GM23338 (cell line): ENCODE data around the gene RTF1. TPM values are rescaled to one million over a fixed set of nuclear protein-coding genes. Genes with fewer than 3 reads are reported as not detected.

ENCODE experiments used
- ATAC-seq: fragments of 200-7000 bp; cut with Tn5 transposase; 3 replicates; pipeline ENCODE4 v1.9.1; 2020
- DNase-seq: peaks from one replicate; pipeline ENCODE4 v3.0.0-alpha.2; 2015; ENCODE audit warnings: low spot score
- H2AFZ ChIP-seq: fragments of 200-600 bp; sonication (generic); 2 replicates; pipeline ENCODE4 v1.8.0; 2016; ENCODE audit warnings: antibody characterized with exemption, mild to moderate bottlenecking, moderate library complexity
- H3F3A ChIP-seq: fragments of 200-600 bp; sonication (generic); replicated peaks from 2 replicates; pipeline ENCODE4 v1.8.0; 2017; ENCODE audit warnings: antibody characterized with exemption, mixed run types, low read depth
- H3K27ac ChIP-seq: fragments of 200-600 bp; sonication (generic); 2 replicates; pipeline ENCODE4 v1.6.1; 2016; ENCODE audit warnings: low read depth
- H3K27me3 ChIP-seq: fragments of 200-600 bp; sonication (generic); 2 replicates; pipeline ENCODE4 v1.8.0; 2016; ENCODE audit warnings: mild to moderate bottlenecking, mixed run types, moderate library complexity; ENCODE audit not compliant: insufficient read depth
- H3K36me3 ChIP-seq: fragments of 200-600 bp; sonication (generic); 2 replicates; pipeline ENCODE4 v1.8.0; 2016; ENCODE audit warnings: mild to moderate bottlenecking; ENCODE audit not compliant: insufficient read depth
- H3K4me1 ChIP-seq: fragments of 200-600 bp; sonication (generic); 2 replicates; pipeline ENCODE4 v1.8.0; 2016; ENCODE audit warnings: mild to moderate bottlenecking, moderate library complexity; ENCODE audit not compliant: insufficient read depth
- H3K4me2 ChIP-seq: fragments of 200-600 bp; sonication (generic); 2 replicates; pipeline ENCODE4 v1.7.1; 2017; ENCODE audit warnings: mixed run types
- H3K4me3 ChIP-seq: fragments of 200-600 bp; sonication (generic); 2 replicates; pipeline ENCODE4 v1.6.1; 2016; ENCODE audit warnings: mixed run types
- H3K79me2 ChIP-seq: fragments of 200-600 bp; sonication (generic); replicated peaks from 2 replicates; pipeline ENCODE4 v1.8.0; 2017; ENCODE audit warnings: mild to moderate bottlenecking; ENCODE audit not compliant: insufficient read depth
- H3K9me2 ChIP-seq: fragments of 200-600 bp; sonication (generic); 2 replicates; pipeline ENCODE4 v1.8.0; 2017; ENCODE audit not compliant: insufficient read depth
- H4K20me1 ChIP-seq: fragments of 200-600 bp; sonication (generic); replicated peaks from 2 replicates; pipeline ENCODE4 v1.8.0; 2017; ENCODE audit warnings: mild to moderate bottlenecking; ENCODE audit not compliant: insufficient read depth
- H3K27ac Mint-ChIP-seq: 2 replicates; pipeline ENCODE4 v1.8.0; 2020; ENCODE audit warnings: inconsistent platforms, mild to moderate bottlenecking, moderate library complexity, mixed read lengths
- H3K27me3 Mint-ChIP-seq: 3 replicates; pipeline ENCODE4 v1.8.0; 2022; ENCODE audit warnings: low read depth, mild to moderate bottlenecking, moderate library complexity, mixed read lengths, inconsistent platforms; ENCODE audit not compliant: insufficient read depth, poor library complexity
- H3K36me3 Mint-ChIP-seq: 3 replicates; pipeline ENCODE4 v1.8.0; 2021; ENCODE audit warnings: low read depth, mild to moderate bottlenecking, inconsistent platforms, moderate library complexity, mixed read lengths
- H3K4me1 Mint-ChIP-seq: 3 replicates; pipeline ENCODE4 v1.8.0; 2020; ENCODE audit warnings: mild to moderate bottlenecking, inconsistent platforms, mixed read lengths
- H3K4me3 Mint-ChIP-seq: 3 replicates; pipeline ENCODE4 v1.8.0; 2021; ENCODE audit warnings: moderate library complexity, mild to moderate bottlenecking, inconsistent platforms, mixed read lengths
- H3K9me3 Mint-ChIP-seq: 3 replicates; pipeline ENCODE4 v1.8.0; 2020; ENCODE audit warnings: moderate library complexity, mild to moderate bottlenecking, inconsistent platforms, mixed read lengths
- CREB1 ChIP-seq: fragments of 250-450 bp; sonication (Bioruptor Pico); IDR thresholded peaks from 2 replicates; pipeline ENCODE4 v1.5.0; 2020; ENCODE audit warnings: low read depth, mild to moderate bottlenecking, moderate library complexity
- EZH2phosphoT487 ChIP-seq: fragments of 200-600 bp; sonication (generic); IDR thresholded peaks from one replicate; pipeline ENCODE4 v1.8.1; 2018; ENCODE audit warnings: antibody characterized with exemption; ENCODE audit not compliant: unreplicated experiment
- POLR2AphosphoS5 ChIP-seq: IDR thresholded peaks from 2 replicates; pipeline ENCODE4 v1.6.1; 2016; ENCODE audit warnings: antibody characterized with exemption, low read depth
- polyA plus RNA-seq: library from polyadenylated mRNA; unstranded; fragments of >200 nt; fragmentation: Nextera tagmentation; extraction: Ambion mirVana; gene quantifications from 2 replicates; pipeline ENCODE4 v1.2.1, GENCODE V29; 2016
- total RNA-seq: library from RNA; depleted of rRNA; stranded (reverse); fragments of >200 nt; shearing (Covaris generic); gene quantifications from 2 replicates; pipeline ENCODE4 v1.2.3, GENCODE V29; 2014
- TF ChIP-seq, protein P1 (sequence below): fragments of 250-450 bp; sonication (Bioruptor Pico); IDR thresholded peaks from 2 replicates; pipeline ENCODE4 v1.5.0; 2020; ENCODE audit warnings: mild to moderate bottlenecking, moderate library complexity
- TF ChIP-seq, protein P2 (sequence below), 2 experiments: fragments of 200-600 bp in 1 of 2; sonication (generic) in 1 of 2; conservative IDR thresholded peaks; 2 replicates each; pipeline versions ENCODE4 v1.5.1 to v1.6.1; 2016 to 2017; ENCODE audit warnings: antibody characterized with exemption in 2 of 2, low read depth in 2 of 2, mild to moderate bottlenecking in 2 of 2, moderate library complexity in 1 of 2
- TF ChIP-seq, protein P3 (sequence below): IDR thresholded peaks from 2 replicates; pipeline ENCODE4 v1.6.1; 2016; ENCODE audit warnings: antibody characterized with exemption

RTF1 gene
- total and polyA plus RNA-seq, 2 experiments from 2014 or later: 38.1 to 298 TPM

DNA sequence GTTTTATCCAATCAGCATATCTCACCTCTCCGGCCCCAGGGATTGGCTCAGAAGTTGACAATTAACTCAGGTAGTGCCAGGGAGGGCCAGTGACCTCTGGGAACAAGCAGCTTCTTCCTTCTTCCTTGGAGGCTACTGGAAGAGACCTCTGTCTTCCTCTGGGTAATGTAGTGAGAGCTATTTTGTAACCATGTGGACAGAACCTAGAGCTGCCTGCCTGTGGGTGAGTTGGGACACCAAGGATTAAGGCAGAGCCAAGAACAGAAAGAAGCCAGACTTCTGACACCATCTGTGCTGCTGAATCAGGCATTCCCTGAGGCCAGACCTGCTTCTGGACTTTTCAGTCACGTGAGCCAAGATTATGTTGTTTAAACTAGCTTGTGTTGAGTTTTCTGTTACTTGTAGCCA lies 8.7 kb upstream of the RTF1 start:
- Mint-ChIP-seq H3K27ac (peak overlapping the region; percentile 53; the same call in 1 of the 2 replicates), H3K4me1 (no peaks in the 10 kb centered on the region; the same call in 2 of the 3 replicates), H3K4me3 (peak overlapping the region; percentile 3; the same call in 1 of the 3 replicates), H3K9me3 (no peaks in the 10 kb centered on the region; the same call in 2 of the 3 replicates), H3K36me3 (no peaks in the 10 kb centered on the region), H3K27me3 (peaks cover 3% of the 10 kb centered on the region)
- Histone ChIP-seq H3K27me3 (no peaks in the 10 kb centered on the region), H3K4me3 (no peak overlapping the region), H3F3A (no peaks in the 10 kb centered on the region), H2AFZ (no peak overlapping the region), H3K79me2 (no peaks in the 10 kb centered on the region), H3K4me2 (no peak overlapping the region), H4K20me1 (no peaks in the 10 kb centered on the region), H3K36me3 (no peaks in the 10 kb centered on the region), H3K9me2 (no peaks in the 10 kb centered on the region), H3K27ac (no peak overlapping the region), H3K4me1 (no peaks in the 10 kb centered on the region)
- ATAC-seq (peak; percentile 66), DNase-seq (no peak)
- TF ChIP-seq, protein P1, sequence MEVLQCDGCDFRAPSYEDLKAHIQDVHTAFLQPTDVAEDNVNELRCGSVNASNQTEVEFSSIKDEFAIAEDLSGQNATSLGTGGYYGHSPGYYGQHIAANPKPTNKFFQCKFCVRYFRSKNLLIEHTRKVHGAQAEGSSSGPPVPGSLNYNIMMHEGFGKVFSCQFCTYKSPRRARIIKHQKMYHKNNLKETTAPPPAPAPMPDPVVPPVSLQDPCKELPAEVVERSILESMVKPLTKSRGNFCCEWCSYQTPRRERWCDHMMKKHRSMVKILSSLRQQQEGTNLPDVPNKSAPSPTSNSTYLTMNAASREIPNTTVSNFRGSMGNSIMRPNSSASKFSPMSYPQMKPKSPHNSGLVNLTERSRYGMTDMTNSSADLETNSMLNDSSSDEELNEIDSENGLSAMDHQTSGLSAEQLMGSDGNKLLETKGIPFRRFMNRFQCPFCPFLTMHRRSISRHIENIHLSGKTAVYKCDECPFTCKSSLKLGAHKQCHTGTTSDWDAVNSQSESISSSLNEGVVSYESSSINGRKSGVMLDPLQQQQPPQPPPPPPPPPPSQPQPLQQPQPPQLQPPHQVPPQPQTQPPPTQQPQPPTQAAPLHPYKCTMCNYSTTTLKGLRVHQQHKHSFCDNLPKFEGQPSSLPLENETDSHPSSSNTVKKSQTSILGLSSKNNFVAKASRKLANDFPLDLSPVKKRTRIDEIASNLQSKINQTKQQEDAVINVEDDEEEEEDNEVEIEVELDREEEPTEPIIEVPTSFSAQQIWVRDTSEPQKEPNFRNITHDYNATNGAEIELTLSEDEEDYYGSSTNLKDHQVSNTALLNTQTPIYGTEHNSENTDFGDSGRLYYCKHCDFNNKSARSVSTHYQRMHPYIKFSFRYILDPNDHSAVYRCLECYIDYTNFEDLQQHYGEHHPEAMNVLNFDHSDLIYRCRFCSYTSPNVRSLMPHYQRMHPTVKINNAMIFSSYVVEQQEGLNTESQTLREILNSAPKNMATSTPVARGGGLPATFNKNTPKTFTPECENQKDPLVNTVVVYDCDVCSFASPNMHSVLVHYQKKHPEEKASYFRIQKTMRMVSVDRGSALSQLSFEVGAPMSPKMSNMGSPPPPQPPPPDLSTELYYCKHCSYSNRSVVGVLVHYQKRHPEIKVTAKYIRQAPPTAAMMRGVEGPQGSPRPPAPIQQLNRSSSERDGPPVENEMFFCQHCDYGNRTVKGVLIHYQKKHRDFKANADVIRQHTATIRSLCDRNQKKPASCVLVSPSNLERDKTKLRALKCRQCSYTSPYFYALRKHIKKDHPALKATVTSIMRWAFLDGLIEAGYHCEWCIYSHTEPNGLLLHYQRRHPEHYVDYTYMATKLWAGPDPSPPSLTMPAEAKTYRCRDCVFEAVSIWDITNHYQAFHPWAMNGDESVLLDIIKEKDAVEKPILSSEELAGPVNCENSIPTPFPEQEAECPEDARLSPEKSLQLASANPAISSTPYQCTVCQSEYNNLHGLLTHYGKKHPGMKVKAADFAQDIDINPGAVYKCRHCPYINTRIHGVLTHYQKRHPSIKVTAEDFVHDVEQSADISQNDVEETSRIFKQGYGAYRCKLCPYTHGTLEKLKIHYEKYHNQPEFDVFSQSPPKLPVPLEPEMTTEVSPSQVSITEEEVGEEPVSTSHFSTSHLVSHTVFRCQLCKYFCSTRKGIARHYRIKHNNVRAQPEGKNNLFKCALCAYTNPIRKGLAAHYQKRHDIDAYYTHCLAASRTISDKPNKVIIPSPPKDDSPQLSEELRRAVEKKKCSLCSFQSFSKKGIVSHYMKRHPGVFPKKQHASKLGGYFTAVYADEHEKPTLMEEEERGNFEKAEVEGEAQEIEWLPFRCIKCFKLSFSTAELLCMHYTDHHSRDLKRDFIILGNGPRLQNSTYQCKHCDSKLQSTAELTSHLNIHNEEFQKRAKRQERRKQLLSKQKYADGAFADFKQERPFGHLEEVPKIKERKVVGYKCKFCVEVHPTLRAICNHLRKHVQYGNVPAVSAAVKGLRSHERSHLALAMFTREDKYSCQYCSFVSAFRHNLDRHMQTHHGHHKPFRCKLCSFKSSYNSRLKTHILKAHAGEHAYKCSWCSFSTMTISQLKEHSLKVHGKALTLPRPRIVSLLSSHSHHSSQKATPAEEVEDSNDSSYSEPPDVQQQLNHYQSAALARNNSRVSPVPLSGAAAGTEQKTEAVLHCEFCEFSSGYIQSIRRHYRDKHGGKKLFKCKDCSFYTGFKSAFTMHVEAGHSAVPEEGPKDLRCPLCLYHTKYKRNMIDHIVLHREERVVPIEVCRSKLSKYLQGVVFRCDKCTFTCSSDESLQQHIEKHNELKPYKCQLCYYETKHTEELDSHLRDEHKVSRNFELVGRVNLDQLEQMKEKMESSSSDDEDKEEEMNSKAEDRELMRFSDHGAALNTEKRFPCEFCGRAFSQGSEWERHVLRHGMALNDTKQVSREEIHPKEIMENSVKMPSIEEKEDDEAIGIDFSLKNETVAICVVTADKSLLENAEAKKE (CRISPR knock-in tag): no peak
- TF ChIP-seq EZH2phosphoT487: no peak
- TF ChIP-seq, protein P2, sequence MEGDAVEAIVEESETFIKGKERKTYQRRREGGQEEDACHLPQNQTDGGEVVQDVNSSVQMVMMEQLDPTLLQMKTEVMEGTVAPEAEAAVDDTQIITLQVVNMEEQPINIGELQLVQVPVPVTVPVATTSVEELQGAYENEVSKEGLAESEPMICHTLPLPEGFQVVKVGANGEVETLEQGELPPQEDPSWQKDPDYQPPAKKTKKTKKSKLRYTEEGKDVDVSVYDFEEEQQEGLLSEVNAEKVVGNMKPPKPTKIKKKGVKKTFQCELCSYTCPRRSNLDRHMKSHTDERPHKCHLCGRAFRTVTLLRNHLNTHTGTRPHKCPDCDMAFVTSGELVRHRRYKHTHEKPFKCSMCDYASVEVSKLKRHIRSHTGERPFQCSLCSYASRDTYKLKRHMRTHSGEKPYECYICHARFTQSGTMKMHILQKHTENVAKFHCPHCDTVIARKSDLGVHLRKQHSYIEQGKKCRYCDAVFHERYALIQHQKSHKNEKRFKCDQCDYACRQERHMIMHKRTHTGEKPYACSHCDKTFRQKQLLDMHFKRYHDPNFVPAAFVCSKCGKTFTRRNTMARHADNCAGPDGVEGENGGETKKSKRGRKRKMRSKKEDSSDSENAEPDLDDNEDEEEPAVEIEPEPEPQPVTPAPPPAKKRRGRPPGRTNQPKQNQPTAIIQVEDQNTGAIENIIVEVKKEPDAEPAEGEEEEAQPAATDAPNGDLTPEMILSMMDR (conservative IDR thresholded peaks at IDR 0.05; ENCODE audit: low read depth in 2 of 2): no peak
- TF ChIP-seq, protein P3, sequence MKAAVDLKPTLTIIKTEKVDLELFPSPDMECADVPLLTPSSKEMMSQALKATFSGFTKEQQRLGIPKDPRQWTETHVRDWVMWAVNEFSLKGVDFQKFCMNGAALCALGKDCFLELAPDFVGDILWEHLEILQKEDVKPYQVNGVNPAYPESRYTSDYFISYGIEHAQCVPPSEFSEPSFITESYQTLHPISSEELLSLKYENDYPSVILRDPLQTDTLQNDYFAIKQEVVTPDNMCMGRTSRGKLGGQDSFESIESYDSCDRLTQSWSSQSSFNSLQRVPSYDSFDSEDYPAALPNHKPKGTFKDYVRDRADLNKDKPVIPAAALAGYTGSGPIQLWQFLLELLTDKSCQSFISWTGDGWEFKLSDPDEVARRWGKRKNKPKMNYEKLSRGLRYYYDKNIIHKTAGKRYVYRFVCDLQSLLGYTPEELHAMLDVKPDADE: no peak
- no peak for TF ChIP-seq CREB1 (CRISPR knock-in tag)
- TF ChIP-seq POLR2AphosphoS5: no peak
